C4-2B (cell line): ENCODE measurements around the gene UNC5CL.

Experiments used
- ZFX ChIP-seq: fragments of 450-650 bp; IDR thresholded peaks from 2 replicates; pipeline ENCODE4 v1.6.1; 2017
- TF ChIP-seq, protein P1 (sequence below): fragments of 450-650 bp; conservative IDR thresholded peaks from 2 replicates; pipeline ENCODE4 v1.5.1; 2017; ENCODE audit warnings: mild to moderate bottlenecking

GRCh38 chr6:41040101-41040939, 1.3 kb upstream of the UNC5CL start:
- TF ChIP-seq, protein P1, sequence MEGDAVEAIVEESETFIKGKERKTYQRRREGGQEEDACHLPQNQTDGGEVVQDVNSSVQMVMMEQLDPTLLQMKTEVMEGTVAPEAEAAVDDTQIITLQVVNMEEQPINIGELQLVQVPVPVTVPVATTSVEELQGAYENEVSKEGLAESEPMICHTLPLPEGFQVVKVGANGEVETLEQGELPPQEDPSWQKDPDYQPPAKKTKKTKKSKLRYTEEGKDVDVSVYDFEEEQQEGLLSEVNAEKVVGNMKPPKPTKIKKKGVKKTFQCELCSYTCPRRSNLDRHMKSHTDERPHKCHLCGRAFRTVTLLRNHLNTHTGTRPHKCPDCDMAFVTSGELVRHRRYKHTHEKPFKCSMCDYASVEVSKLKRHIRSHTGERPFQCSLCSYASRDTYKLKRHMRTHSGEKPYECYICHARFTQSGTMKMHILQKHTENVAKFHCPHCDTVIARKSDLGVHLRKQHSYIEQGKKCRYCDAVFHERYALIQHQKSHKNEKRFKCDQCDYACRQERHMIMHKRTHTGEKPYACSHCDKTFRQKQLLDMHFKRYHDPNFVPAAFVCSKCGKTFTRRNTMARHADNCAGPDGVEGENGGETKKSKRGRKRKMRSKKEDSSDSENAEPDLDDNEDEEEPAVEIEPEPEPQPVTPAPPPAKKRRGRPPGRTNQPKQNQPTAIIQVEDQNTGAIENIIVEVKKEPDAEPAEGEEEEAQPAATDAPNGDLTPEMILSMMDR, result no peak
- TF ChIP-seq ZFX, result no peak
